HFFc6 (cell line): ENCODE measurements around the gene WDR1. TPM values are rescaled to one million over a fixed set of nuclear protein-coding genes. Genes with fewer than 3 reads are reported as not detected.

Experiments
- DNase-seq: peaks from one replicate; pipeline ENCODE4 v3.0.0-alpha.2; 2018
- H3K27ac Mint-ChIP-seq: 2 replicates; pipeline ENCODE4 v1.8.0; 2020; ENCODE audit warnings: mild to moderate bottlenecking, mixed read lengths
- H3K27me3 Mint-ChIP-seq: 2 replicates; pipeline ENCODE4 v1.8.0; 2021; ENCODE audit warnings: mild to moderate bottlenecking, moderate library complexity, mixed read lengths; ENCODE audit not compliant: insufficient read depth
- H3K36me3 Mint-ChIP-seq: 2 replicates; pipeline ENCODE4 v1.8.0; 2021; ENCODE audit warnings: low read depth, mixed read lengths
- H3K4me1 Mint-ChIP-seq: 2 replicates; pipeline ENCODE4 v1.8.0; 2020; ENCODE audit warnings: low read depth, mixed read lengths
- H3K4me3 Mint-ChIP-seq: 2 replicates; pipeline ENCODE4 v1.8.0; 2020; ENCODE audit warnings: mild to moderate bottlenecking, moderate library complexity, mixed read lengths
- H3K9me3 Mint-ChIP-seq: 2 replicates; pipeline ENCODE4 v1.8.0; 2020; ENCODE audit warnings: mild to moderate bottlenecking, mixed read lengths
- CTCF ChIP-seq: fragments of 200-600 bp; sonication (generic); IDR thresholded peaks from 2 replicates; pipeline ENCODE4 v1.5.0; 2021; ENCODE audit warnings: antibody characterized with exemption, mild to moderate bottlenecking
- total RNA-seq, 6 experiments: library from RNA; stranded (reverse); fragmentation: NEBNext Ultra II Directional; extraction: Animal tissue kit (Norgen Biotek cat#: 25700); gene quantifications; 2 replicates in 1 of 6; 3 replicates in 5 of 6; pipeline ENCODE4 v1.2.3, GENCODE V29; 2021

The WDR1 gene
- total RNA-seq, 6 experiments from 2014 or later: 720 to 838 (median 782) TPM

DNA sequence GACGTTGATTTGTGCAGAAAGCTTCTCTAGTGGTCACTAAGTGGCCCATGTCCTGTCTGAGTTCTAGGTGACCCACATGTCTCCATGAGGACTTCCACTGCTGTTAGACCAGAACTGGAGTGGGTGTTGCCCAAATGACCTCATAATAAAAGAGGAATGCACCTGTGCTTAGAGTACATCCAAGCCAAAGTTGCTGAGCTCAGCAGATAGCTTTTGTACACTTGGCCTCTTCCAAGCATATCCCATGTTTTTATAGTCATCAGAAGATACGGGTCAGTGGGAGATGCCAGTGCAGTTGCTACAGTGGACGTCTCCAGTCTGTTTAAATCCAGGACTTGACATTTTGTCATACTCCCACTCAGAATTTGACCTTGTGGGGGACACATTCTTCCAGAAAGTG is 37.6 kb upstream of the WDR1 start:
- no peak for TF ChIP-seq CTCF
- Mint-ChIP-seq H3K27me3 (peaks cover 49% of the 10 kb centered on the region), H3K36me3 (no peaks in the 10 kb centered on the region), H3K4me1 (peaks cover 6% of the 10 kb centered on the region), H3K27ac (no peak overlapping the region), H3K4me3 (no peak overlapping the region), H3K9me3 (no peaks in the 10 kb centered on the region)
- DNase-seq: no peak

DNA sequence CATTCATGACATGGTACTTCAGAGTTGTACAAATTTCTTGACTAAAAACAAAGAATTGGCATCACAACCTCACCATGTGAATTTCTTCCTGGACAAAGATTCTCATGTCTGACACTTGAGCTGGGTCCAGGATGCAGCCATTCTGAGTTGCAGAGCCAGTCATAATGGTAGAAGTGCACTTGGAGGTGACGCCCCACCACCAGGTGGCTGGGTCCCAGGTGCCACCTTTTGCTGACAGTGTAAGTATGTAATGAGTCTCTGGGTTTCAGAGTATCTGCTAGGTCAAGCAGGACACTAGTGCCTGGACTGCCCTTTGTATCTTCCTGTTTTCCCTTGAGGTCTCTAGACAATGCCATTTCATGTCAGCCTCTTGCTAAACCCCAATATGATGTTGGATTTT is 36.6 kb upstream of the WDR1 start:
- H3K27ac Mint-ChIP-seq: no peak overlapping the region
- TF ChIP-seq CTCF: peak; percentile 18; the same call in 1 of the 2 replicates
- peaks cover 59% of the 10 kb centered on the region for H3K27me3 Mint-ChIP-seq
- DNase-seq: no peak
- H3K4me1 Mint-ChIP-seq: peaks cover 6% of the 10 kb centered on the region
- no peaks in the 10 kb centered on the region for H3K36me3 Mint-ChIP-seq
- H3K9me3 Mint-ChIP-seq: no peaks in the 10 kb centered on the region
- H3K4me3 Mint-ChIP-seq: no peak overlapping the region

DNA sequence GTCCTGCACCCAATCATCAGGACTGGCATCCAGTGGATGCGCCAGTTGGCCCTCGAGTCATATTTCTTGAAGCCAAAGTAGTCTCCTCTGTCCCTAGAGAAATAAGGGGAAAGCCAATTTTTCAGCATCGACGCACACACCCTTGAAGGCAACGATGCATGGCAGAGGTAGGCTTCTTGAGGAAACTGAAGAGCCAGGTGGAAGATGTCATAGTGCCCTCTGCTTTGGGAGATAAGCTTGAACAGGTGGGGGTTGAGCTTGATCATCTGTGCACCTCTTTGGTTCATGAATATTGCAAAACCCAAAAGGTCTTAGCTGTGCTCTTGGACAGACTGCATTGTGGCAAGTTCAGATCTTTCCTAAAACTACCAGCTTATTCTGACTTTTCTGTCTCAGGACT is 34.6 kb upstream of the WDR1 start:
- no peaks in the 10 kb centered on the region for H3K4me1 Mint-ChIP-seq
- peaks cover 60% of the 10 kb centered on the region for H3K27me3 Mint-ChIP-seq
- H3K36me3 Mint-ChIP-seq: no peaks in the 10 kb centered on the region
- DNase-seq: no peak
- no peak for TF ChIP-seq CTCF
- no peak overlapping the region for H3K4me3 Mint-ChIP-seq
- H3K9me3 Mint-ChIP-seq: no peaks in the 10 kb centered on the region
- no peak overlapping the region for H3K27ac Mint-ChIP-seq

DNA sequence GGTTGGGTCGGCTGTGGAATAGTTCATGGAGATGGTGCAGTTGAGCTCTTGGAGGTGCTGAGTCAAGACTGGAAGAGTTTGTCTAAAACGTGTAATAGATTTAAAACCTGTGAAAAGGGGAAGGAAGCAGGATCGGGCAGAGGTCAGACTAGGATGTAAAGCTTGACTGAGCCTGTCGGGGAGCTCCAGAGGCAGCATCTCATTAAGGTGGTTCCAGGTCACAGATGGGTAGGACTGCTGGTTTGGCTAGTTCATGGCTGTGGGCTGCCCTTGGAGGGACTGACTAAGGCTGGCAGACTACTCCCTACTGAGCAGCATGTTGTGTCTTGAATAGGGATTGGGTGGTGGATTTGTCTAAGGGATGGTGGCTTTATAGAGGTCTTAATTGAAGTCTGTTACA is 28.4 kb upstream of the WDR1 start:
- Mint-ChIP-seq H3K27me3 (peaks cover 48% of the 10 kb centered on the region), H3K4me3 (no peak overlapping the region), H3K27ac (no peak overlapping the region), H3K9me3 (no peaks in the 10 kb centered on the region), H3K4me1 (no peaks in the 10 kb centered on the region), H3K36me3 (no peaks in the 10 kb centered on the region)
- no peak for TF ChIP-seq CTCF
- no peak for DNase-seq

DNA sequence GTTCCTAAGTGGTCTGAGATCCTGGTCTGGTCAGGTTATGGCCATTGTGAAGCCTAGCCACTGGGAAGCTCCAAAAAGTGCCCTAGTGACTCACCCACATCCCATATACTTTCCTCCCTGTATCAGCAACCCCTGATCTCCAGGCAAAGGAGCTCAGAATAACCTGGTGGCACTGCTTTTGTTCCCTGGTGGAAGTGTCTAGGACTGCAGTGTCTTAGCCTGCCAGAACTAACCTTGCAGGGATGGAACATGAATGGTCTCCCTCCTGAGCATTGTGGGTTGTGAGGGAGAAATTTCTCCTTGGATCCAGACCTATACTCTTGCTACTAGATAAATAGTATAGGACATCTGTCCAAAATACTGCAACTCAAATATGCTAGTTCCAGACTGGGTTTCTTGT is 27.9 kb upstream of the WDR1 start:
- Mint-ChIP-seq H3K9me3 (no peaks in the 10 kb centered on the region), H3K36me3 (no peaks in the 10 kb centered on the region), H3K4me3 (no peak overlapping the region), H3K27me3 (peaks cover 44% of the 10 kb centered on the region), H3K27ac (no peak overlapping the region), H3K4me1 (no peaks in the 10 kb centered on the region)
- DNase-seq: no peak
- TF ChIP-seq CTCF: no peak

- Mint-ChIP-seq H3K9me3 (no peaks in the 10 kb centered on the region), H3K27me3 (peaks cover 37% of the 10 kb centered on the region), H3K4me3 (no peak overlapping the region), H3K36me3 (no peaks in the 10 kb centered on the region), H3K4me1 (no peaks in the 10 kb centered on the region), H3K27ac (no peak overlapping the region)
- no peak for DNase-seq
- TF ChIP-seq CTCF: no peak
Measured at GRCh38 chr4:10143171-10143570, 26.6 kb upstream of the WDR1 start.
